NCI-H82 treated with DMSO at 0.1 percent for 48 hours (cell line): ENCODE data around the gene KDM4C.

ENCODE experiments used
- DNase-seq: peaks from one replicate; lab custom pipeline; 2025; ENCODE audit not compliant: unreplicated experiment; lab: John Stamatoyannopoulos, UW

KDM4C gene

DNA sequence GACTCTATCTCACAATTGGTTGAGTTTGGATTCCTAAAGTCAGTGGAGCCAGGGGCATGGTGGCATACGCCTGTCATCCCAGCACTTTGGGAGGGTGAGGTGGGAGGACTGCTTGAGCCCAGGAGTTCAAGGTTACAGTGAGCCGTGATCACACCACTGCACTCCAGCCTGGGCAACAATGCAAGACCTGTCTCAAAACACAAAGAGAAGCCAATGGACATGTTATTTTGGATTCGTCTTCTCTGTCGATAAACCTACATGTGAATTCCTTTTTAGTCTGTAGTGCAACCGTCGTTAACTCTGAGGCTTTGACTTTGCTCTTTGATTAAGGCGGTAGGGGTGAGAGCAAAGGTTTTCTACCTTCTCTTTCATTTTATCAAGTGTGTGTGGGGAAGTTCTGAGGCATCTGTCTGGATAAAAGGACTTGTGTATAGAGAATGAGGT, 142.7 kb downstream of the KDM4C start:
- no peak for DNase-seq

DNA sequence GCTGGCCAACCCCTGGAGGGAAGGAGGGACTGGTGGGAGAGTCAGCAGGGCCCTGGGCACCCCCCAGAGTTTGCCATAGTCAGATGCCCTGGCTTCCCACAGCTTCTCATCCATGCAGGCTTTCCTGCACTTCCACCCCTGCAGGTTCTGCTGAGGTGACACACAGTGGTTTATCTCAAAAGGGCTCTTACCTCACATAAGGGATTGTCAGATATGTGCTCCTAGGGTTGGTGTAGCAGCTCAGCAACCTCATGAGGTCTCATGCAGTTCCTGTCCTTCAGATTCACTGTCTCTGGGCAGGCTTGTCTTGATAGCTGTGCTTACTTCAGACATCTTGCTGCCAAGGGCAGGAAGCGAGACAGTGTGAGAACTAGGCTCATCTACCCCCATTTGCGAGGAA, 143.4 kb downstream of the KDM4C start:
- no peak for DNase-seq

DNA sequence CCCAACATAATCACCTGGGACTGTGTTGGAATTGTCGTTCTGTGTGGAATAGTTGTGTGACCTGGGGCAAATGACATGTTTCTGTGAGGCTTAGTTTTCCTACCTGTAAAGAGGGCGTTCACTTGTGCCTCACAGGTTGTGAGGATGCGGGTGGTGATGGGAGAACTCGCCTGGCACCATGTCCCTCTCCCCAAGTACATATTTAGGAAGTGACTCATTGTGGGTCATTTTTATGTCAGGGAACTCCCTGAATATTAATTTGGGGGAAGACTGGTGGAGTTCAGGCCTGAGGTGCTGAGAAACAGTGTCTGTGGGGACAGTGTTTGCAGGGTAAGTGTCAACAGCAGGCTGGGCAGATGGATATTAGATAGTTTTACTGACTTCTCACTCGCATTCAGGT, 144.7 kb downstream of the KDM4C start:
- no peak for DNase-seq

DNA sequence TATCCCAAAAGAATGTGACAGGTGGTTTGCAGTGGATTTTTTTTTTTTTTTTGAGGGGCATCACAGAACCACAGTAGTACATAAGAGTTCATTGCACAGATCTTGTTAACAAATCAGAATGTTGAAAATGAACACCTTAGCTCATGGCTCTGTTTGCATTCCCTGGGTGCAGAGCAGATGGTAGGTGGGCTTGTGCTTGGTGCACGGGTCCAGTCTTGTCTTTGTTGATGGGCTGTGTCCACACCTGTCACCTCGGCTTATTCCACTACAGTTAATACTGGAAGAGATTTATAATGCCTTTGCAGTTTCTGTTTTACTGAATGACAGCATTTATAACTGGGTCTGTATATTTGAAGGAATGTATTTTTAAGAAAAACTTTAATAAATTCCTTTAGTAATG, 146.6 kb downstream of the KDM4C start:
- no peak for DNase-seq

DNA sequence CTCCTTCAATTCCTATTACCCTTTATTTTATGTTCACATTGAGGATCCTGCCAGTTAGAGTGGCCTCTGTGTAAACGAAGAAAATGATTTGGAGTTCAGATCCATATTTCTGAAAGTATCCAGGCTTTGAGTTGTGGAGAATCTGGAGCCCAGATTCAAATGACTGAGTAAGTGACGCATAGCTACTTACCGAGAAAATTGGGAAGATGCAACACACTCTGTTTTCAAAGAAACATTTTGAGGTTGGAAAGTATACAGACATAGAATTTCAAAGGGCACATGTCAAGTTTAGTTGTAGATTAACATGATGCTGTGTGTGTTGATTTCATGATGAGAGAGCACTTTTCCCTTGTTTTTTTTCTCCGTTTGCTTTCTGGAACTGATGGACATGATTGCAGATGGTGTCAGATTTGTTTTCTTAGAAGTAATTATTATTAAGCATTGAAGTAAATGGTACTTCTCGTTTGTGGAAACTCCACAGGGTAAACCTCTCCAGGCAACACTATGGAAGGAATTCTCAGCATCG, 148.1 kb downstream of the KDM4C start:
- no peak for DNase-seq

DNA sequence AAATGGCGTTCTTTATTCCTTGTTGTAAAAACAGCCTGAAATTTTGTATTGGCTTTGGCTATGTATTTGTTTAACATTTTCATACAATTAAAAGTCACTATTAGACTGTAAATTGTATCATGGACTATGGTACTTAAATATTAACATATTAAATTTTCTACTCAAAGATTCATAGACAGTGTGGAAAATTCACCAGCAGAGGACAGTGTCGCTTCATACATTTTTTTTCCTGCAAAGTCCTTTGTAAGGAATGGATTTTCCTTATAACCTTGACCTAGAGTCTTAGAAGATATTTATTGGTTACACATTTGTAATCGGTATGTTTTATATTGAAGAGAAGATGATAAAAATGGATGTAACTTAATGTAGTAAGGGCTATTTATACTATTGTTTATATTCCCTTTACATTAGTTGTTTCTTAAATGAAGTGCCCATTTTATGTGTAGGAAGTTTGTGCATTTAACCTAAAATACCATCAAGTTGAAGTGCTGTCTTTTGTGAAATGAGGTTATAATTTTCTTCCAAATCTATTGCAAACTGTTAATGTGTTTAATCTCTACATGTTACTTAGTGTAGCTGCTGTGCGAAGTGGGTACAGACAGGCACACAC, 150.1 kb downstream of the KDM4C start:
- DNase-seq = no peak

DNA sequence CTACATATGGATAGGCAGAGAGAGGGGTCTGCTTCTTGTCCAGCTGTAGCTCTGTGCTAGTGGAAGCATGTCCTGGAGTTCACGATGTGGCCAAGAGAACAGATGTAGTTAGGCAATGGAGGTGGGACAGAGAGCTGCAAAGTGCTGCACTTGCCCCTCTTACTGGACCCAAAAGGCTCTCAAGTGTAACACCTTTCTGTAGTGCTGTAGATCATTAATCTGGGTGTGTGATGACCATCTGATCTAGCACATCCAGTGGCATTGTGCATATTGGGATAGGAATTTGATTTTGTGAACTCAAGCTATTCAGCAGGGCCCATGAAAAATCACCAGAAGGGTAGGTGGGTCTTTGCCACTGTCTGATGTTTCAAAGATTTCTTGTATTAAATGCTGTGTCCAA, 151.4 kb downstream of the KDM4C start:
- no peak for DNase-seq

DNA sequence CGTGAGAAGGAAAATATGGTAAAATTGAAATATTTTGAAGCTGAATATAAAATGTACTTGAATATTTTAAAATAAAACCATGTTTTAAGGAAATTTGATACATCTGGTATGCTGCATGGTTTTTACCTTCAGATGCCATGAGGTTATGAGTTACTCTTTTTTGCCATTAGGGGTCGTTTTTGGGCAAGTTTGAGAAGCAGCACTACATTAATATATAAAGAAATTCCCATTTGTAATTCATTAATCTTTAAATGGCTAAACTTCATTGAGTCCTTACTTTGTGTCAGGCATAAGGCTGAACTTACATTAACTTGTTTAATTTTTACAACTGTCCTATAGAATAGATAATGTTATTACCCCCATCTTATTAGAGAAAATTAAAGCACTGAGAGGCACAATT, 152.3 kb downstream of the KDM4C start:
- DNase-seq = no peak

DNA sequence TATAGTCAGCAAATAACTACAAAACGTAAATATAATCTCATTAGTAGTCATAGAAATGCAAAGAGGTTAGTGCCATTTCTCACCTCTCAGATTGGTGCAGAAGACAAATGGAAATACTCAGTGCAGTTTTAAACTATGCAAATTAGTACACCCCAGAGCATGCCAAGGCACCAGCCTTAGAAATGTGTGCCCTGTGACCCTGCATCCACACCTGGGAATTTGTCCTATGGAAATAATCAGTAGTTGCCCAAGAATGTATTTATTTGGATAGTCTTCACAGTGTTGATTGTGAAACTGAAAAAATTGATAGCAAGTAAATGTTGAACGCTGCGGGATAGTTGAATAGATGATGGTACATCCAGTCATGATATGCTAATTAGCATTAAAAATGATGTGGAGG, 152.7 kb downstream of the KDM4C start:
- DNase-seq = no peak

DNA sequence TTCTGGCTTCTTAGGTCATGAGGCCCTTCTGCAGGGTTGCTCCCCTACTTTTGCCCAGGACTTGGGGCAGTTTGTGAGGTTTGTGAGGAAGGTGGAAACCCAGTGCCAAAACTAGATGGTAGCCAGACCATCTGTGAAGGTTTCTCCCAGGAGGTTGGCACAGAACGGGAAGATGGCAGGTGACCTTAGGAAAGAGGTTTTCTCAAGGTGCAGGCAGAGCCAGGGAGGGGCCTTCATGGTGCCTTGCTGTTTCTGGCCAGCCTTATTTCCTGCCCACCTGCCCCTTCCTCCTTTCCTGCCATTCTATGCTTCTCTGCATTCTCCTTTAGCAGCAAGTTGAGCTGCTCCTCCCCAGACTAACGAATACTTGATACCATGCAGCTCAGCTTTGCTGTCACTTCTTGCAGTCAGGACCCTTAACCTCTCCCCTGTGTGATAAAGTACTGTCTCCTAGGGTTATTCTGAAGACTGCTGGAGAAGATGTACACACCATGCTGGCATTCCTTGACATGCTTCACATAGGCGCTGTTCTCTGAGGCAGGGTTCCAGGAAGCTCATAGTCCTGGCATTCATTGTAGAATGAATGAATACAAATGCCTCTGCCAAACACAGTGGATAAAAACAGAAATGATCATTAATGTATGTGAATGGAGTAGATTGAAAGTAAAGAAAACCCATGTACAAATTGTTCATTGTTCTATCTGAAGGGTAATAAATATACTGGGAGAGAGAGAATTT, 154.3 kb downstream of the KDM4C start:
- no peak for DNase-seq

DNA sequence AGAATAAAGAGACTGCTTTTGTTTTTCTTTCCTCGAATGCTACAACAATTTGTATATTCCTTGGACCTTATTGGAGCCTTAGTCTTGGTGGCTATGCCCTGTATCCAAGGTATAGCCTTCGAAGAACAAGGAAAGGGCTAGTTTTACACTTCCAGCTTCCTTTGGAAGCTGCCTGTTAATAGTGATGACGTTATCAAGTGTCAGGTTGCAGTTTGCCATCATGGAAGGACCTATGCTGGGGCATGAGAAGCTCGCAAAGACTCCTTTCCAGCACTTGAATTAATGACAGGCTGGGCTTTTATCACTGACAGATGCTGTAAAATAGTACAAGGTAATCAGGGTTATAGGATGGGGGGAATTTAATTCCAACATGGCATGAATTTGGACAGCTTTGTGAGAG, 157.9 kb downstream of the KDM4C start:
- no peak for DNase-seq

DNA sequence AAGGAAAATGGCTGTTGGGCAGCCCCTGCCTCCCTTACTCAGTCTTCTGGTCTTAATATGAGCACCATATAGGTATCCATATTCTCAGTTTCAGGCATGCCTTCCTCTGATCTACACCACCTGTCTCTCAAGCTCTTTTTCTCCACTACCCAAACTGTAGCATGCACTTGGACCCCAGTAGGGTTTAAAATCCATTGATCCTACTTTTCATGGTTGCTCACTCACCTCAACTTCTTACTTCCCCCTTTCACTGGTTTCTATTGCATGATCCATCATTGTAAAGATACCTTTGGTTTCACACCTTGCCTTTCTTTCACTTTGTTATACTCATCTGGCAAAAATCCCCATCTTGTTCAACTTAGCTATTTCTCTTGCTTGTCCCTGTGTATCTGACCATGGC, 159.4 kb downstream of the KDM4C start:
- DNase-seq = no peak

DNA sequence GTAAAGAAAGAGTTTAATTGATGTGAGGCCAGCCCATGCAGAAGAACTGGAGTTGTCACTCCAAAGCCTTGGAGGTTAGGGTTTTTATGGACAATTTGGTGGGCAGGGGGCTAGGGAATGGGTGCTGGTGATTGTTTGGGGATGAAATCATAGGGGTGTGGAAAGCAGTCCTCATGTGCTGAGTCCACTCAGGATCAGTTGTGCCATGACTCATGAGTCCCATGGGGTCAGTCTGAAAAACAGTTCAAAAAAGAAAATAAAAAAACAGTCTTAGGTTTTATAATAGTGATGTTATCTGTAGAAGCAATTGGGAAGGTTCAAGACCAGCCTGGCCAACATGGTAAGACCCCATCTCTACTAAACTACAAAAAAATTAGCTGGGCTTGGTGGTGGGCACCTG, 162.3 kb downstream of the KDM4C start:
- DNase-seq = no peak

DNA sequence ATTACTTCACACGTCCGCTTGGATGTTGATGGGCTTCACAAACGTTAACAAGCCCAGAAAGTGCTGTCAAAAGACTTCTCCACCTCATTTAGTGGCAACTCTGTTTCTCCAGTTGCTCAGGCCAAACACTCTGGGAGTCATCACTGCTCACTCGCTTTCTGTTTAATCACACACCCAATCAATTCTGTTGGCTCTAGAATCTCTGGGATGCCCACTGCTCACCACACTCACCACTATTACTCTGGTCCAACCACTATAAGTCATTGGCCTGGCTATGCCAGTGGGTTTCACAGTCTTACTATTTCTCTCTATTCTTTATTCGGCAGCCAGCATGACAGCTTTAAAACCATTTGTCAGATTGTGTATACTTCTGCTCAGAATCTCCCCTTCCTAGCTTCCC, 163.5 kb downstream of the KDM4C start:
- DNase-seq = no peak

DNA sequence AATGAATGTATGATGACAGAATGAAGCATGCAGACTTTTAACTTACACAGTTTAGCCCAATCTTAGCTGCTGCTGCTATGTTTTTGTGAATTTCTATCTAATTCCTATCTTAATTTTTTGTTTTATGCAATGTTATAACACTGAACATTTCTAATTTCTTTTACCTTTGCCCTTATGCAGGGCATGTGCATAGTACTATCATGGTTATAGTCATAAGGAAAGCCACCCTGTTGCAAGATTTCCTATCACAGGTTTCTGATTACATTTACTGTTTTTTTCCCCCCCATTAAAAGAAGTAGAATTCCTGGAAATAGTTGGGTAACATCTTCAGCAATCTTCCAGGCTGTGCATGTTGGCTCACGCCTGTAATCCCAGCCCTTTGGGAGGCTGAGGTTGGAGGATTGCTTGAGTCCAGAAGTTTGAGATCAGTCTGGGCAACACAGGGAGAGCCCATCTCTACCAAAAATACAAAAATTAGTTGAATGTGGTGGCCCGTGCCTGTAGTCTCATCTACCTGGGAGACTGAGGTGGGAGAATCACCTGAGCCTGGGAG, 164.4 kb downstream of the KDM4C start:
- no peak for DNase-seq

DNA sequence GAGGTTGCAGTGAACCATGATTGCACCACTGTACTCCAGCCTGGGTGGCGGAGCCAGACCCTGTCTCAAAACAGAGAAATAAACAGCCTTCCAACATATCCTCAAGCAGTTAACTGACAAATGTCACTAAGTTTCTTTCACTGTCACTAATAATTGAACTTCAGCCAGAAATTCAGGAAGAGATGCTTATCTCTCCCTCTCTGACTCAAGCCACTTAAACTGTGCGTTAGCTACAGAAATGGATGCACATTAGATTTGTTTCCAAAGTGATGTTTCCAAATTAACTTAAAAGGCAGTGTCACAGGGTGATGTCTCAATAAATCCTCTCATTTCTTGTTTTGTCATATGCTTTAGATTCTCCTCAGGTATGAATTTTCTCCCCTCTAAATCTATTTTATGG, 164.9 kb downstream of the KDM4C start:
- no peak for DNase-seq

DNA sequence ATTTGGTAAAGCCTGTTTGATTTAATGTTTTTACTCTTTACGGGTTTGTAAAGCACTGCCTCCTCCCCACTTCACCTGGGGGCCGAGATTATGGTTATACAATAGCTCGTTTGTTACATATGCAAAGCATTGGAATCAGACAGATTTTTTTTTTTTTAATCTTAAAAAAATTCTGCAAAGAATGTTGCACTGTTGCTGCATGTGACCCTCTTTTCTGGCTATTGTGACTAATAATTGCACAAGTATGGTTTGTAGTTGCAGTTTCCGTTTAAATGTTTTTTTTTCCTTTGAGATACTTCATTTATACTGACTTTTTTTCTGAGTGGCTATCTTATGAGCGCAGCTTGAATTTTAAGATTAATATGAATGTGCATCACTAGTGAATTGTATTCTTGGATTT, 165.3 kb downstream of the KDM4C start:
- DNase-seq = no peak

DNA sequence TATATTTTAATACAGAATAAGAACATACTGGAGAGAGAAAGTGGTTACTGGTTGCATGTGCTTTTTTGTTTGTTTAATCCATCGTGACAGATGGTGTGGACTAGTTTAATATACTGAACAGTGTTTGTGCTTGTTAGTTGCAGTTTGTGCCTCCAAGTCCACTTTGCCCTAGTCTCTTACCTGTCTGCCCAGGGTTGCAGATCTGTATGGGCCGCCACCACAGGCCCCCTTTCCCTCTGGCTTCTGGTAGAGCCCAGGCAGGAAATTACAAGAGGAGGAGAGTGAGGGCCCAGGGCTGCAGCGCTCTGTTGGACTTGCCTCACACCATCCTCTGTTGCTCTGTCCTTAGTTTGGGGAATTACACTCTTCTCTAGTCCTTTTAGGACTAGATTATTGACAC, 166.4 kb downstream of the KDM4C start:
- DNase-seq = peak; percentile 9

DNA sequence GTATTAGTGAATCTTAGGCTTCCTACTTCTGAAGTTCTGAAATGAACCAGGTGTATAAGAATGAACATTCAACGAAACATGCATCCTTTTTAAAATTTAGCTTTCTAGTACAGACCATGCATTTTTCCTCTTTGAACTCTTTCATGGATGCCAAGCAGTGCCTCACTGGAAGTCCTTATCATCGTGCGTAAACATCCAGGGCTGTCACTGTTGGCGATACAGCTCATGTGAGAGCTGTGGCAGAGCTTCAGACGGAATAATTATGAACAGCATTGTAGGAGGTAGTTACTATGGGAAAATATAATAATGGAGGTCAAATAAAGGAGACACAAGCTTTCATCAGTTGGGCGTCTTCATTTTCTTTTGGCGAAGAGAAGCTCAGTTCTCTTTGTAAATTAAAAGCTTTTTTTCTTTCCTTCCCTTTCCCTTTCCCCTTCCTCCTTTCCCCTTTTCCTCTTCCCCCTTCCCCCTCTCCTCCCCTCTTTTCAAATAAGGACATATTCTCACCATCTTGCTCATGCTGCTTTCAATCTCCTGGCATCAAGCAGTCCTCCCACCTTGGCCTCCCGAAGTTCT, 167.3 kb downstream of the KDM4C start:
- no peak for DNase-seq

DNA sequence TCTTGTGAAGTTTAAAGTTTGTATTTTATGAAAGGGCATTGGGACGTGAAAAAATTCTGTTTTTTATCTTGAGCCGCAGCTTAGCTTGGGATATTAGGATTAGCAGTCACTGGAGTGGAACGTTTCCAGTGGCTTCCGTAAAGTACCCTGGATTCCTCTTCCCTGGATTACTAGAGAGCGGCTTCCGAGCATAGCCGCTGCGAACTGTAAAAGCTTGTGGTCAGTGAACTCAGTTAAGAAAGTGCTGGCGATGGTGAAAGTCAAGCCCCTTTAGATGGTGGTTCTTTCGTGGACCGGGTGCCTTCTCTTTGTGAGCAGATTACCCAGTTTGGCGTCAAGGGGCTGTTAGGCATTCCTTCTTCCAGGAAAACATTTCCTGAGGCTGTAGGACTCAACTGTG, 168.1 kb downstream of the KDM4C start:
- peak; percentile 53 for DNase-seq

DNA sequence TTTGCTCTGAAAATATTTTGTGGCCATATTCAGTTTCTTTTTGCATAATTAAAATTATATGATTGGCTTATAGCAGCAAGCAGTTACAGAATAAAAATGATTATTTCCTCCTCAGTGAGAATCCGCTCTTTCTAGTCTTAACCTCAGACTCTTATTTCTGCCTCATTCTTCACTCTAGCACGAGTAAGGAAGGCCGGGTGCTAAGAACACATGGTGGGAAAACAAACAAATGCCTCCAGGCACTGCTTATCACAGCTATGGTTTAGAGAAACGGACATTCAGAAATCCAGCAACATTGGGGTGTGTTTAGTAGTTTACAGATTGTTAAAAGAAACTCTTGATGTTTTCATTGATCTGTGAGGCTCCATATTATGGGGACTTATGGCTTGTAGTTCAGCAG, 168.7 kb downstream of the KDM4C start:
- no peak for DNase-seq

DNA sequence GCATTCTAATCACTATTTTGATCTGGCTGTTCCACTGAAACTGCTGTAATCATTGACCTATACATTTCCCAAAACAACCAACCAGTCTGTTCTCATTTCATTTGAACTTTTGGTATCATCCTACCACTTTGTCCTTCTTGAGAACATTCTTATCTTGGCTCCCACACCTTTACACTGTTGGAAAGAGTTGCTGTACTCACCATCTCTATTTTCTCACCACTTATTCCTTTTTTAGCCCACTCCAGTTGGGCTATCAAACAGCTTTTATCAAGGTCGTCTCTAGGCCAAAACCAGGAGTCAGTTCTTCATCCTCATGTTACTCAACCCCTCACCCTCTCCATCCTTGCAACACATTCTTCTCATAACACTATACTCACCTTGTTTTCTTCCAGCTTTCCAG, 170.1 kb downstream of the KDM4C start:
- DNase-seq = no peak
